HG03108 (cell line): ENCODE measurements around the gene CTR9.

Experiments used
- ATAC-seq: cut with Tn5 transposase; IDR thresholded peaks from one replicate; pipeline ENCODE4 v1.9.1; 2021; ENCODE audit warnings: moderate library complexity; ENCODE audit not compliant: unreplicated experiment

The CTR9 gene

DNA sequence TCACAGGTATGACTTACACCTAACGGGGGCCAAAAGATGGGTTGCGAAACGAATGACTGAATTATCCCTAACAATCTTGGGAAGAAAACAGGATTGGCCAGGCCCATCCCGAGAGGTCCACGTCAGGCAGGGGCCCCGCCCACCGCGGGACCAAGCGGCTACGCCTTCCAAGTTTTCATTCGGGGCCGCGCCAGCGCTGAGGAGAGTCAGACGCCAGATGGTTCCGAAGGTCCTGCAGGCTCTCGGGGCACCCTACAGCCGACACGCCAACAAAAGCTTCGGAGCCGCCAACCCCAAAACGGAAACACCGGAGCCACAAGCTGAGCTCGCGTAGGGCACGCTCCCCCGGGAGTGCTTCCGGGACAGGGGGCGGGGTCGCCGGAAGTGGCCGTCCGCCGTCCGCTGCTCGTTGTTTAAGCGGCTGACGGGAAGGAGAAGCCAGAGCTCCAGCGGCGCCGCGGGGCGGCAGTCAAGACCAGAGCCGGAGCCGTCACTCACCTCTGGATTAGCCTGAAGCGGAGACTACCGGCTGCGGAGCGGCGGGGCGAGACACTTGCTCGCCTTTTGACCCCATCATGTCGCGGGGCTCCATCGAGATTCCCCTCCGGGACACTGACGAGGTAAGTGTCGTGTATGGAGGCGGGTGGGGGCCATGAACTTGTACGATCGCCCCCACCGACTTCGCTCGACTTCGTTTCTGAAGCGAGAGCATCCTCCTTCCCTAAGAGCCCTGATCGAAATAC is at the start of gene CTR9:
CTR9 (plus strand) TSS at position 409 of the 743 bp plus-strand sequence; CDS start at position 576, 167 bp downstream.
- peak; percentile 93 for ATAC-seq

DNA sequence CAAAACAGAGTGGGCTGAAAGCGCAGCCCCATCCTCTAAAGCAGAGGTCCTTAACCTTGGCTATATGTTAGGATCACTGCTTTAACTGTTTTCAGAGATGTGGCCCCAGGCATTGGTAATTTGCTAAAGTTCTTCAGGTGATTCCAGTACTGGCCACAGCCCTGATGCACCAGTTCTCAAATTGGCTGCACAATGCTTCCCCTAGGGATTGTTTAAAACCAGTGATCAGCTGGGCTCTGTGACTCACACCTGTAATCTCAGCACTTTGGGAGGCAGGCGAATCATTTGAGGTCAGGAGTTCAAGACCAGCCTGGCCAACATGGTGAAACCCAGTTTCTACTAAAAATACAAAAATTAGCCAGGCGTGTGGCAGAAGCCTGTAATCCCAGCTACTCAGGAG is 49.1 kb upstream of the CTR9 start:
- no peak for ATAC-seq

DNA sequence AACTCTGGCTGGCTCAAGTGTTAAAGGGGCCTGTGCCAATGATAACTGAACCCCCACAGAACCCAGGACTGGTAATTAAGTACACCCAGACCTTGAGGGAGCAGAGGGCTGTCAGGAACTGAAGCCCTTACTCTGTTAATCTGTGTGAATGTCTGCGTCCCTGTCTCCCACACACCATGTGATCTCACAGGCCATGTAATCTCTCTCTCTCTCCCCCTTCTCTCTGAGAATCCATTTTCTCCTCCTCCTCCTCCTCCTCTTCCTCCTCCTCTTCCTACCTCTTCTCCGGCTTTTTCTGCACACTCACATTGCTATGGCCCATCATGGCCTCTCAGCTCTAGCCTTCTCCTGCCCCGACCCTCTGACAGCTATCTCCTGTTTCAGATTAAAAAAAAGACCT is 42.9 kb upstream of the CTR9 start:
- ATAC-seq: no peak

DNA sequence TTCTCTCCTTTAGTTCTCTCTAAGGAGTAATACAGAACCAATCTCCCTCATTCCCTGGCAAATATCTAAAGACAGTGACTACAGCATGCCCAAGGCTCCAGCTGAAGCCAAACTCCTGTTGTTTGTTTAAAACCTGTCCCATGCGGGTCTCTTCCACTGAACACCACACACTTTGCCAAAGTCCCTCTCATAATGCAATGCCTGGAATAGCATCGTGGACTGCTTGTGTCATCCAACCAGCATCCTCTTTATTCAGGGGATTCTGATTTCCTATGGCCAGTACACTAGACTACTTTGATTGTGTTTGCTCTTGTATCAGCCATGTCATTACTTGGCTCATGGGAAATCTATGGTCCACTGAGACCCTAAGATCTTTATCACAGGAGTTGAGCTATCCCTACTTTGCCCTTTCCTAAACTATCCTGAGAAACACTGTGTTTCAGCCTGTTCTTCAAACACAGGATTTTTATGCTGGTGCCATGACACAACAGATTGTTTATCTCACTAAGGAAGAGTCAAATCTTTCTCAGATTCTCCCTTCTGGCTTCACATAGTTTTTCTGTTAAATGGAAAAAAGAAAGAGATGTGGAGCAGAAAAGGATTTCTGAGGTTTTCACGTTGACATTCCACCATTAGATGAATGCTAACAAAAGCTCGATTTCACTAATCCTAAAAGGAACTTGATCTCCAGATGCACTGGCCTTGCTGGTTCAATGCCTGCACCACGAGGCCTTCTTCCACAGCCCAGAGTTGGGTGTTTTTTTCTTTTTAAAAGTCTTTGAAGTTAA is 41.6 kb upstream of the CTR9 start:
- ATAC-seq: no peak

DNA sequence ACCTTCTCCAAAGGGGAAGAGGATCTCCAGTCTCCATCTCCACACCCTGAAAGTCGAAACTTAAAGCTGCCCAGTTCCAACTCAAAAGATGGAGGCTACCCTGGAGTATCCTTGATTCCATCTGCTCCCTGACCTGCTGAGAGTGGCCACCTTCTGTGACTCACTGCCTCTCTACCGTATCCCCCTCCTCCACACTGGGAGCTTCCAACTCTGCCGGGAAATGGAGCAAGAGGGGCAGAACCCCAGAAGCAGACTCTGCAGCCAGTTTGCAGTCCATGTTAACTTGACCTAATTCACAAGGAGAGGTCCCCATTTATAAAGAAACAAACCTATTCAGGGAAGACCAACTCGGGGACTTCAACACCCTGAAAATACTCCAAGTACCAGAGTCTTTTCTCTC is 35.5 kb upstream of the CTR9 start:
- no peak for ATAC-seq

DNA sequence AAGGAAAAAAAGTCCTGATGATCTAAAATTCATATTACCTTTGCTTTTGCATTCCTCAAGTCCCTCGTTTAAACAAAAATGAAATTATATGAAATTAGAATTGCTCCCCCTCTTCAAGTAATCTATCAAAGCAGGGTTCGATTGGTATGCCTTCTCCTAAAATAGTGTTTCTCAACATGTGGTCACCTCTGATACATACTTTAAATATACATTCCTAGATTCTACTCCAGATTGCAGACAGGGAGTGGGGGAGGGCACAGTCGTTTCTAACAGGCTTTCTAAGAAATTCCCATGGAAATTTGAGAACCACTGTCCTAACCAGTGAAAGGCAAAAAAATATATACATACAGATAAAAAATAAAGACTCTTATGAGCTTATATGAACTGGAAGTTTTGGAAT is 34.9 kb upstream of the CTR9 start:
- ATAC-seq: no peak

DNA sequence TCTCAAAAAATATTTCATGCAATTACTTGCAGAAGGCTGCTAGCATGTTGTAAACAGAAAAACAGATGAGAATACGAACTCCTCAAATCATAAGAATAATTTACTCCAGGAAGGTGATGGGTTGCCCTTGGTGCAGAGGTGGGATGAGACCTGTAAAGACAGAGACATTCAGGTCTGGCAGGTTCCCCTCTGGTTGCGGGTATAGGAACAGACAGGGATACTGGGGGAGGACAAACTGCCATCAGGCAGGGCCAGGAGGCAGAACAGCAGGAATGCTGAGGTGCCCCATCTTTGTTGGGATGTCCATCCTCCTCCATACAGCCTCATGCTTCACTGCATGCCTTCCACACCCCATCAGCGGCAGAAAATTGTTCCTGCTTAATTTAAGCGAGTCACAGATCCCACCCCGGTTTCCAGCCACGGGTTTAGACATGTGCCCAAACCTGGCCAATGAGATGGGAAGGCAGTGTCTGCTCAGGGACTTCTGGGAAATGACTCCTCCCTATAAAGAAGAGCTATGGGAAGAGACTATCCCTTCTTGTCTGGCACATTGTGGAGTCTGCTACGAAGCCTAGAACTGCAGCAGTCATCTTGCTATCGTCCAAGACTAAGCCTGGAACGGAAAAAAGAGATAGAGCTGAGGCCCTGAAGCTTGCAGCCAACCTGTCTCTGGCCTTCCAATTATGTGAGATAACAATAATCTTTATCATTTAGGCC is 34.3 kb upstream of the CTR9 start:
- ATAC-seq: no peak

DNA sequence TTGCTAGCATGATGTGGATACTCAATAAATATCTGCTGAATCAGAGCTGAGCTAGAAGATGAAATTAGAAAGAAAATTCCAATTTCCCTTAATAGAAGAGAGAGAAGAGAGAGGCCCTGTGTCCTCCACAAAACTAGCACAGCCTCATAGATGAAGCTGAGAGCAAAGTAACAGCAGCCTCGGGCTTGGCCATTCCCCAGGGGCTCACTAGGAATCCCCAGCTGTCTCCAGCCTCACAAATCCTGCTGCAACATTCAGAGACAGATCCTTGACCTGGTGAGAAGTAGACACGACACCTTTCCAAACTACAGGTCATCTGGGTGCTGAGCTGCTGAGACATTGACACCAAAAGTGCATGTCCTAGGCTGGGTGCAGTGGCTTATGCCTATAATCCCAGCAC is 31.4 kb upstream of the CTR9 start:
- no peak for ATAC-seq

DNA sequence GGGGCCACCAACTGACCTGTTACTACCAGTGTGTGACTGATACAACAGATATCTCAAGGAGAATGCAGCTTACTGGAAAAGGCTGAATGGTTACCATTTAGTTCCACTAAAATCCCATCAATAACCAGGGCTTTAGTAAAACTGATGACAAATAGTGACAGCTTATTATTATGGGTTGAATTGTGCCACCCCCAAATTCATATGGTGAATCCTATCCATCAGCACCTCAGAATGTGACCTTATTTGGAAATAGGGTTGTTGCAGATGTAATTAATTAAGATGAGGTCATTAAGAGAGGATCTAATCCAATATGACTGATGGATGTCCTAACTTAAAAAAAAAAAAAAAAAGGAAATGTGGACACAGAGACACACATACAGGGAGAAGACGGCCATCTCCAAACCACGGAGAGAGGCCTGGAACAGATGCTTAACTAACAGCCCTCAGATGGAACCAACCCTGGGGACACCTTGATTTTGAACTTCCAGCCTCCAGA is 30.1 kb upstream of the CTR9 start:
- ATAC-seq: no peak

DNA sequence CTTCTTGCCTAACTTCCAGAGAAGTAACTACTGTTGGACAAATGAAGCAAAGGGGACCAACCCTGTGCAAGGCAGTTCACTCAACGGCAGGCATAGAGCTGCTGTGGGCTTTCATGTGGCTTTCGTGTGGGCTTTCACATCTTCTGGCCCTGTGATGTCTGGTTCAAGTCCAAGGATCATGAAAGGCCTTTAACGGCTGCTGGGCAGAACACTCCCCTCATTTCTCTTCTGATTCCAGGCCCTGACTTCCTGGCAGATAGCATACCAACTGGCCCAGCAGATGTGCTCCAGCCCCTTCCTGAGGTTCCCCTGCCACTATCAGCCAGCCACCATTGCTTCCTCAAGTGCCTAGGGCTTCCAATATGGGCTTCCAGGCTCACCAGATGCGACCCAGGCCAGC is 28.7 kb upstream of the CTR9 start:
- no peak for ATAC-seq

DNA sequence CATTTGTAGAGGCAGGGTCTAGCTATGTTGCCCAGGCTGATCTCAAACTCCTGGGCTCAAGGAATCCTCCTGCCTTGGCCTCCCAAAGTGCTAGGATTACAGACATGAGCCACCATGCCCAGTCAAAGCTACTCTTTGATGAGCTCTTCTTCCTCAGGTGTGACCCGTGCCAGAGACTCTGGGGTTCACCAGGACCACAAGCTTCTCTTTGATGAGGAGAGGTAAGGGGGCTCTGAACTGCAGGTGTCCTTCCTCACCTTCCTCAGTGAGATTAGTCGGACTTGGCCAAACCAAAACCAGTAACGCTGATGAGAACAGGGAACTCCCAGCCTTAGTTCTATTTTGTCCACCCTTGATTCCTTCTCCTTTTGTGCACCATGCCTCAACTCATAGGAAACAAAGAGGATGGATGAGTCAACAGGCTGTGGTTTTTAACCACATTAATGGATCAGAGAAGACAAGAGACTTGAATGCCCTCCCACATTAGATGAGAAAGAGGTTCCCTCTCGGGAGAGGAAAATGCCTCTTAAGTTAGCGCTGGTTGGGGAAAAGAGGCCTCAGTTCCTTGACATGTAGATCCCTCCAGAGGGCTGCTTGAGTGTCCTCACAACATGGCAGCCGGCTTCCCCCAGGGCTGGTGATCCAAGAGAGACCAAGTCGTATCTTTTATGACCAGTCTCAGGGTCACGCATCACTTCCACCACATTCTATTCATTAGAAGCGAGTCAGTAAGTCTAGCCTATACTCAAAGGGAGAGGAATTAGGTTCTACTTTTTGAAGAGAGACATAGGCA is 25.7 kb upstream of the CTR9 start:
- ATAC-seq: no peak

DNA sequence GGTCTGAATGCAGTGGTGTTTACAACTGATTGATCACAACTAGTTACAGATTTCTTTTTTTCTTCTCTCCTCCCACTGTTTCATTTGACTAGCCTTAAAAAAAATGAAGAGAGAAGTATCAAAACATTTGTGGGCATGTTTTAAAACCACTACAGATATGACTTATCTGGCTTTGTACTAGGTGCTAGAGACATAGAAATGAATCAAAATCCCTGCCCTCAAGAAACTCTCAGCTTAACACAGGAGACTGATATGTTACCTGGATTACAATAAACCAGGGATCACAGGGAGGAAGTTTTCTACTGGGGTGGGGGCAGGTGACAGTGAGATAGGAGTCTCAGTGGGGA is 25.2 kb upstream of the CTR9 start:
- no peak for ATAC-seq

DNA sequence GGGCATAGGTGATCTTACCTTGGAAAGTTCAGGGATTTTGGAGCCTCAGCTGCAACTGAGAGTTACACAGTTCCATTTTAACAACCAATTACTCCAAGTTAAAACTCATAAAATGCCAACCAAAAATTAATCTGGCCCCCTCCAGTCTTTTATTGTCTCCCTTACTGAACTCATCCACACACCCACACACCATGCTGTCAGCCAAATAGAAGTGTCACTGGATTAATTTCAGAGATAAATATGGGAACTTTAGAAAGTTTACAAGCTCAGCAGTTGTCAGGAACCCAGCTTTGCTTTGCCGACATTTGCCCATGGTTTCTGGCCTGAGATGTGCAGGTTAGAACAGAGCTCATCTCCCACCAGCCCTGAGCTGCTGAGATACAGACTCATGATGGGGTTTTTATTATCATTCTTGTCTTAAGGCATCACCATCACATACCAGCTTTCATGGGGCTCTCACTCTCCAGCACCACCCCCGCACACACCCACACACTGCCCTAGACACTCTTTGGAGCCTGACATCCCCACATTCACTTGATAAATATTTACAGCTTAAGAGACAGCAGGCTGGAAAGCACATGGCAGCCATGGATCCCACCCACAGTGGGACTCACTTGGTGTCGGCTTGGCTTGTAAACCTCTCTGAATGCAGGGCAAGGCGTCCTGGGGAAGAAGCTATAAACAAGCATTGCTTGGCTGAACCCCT is 23.7 kb upstream of the CTR9 start:
- no peak for ATAC-seq

DNA sequence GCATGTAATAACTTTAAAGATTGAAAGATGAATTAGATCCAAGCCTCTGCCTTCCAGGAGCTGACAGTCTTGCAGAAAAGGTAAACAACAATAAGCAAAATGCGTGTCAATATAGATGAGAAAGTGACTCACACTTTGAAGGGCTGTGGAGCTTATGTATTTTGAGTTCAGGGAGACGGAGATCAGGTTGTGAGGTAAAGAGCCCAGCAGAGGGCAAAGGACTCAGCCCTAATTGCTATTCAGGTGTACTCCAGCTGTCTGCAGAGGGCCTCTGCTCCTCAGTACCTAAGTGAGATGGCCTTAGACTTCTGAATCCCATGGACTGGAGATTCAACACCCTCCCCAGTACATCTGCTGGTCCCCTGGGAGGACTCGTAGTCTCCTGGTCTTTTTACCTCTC is 22.9 kb upstream of the CTR9 start:
- ATAC-seq: no peak

DNA sequence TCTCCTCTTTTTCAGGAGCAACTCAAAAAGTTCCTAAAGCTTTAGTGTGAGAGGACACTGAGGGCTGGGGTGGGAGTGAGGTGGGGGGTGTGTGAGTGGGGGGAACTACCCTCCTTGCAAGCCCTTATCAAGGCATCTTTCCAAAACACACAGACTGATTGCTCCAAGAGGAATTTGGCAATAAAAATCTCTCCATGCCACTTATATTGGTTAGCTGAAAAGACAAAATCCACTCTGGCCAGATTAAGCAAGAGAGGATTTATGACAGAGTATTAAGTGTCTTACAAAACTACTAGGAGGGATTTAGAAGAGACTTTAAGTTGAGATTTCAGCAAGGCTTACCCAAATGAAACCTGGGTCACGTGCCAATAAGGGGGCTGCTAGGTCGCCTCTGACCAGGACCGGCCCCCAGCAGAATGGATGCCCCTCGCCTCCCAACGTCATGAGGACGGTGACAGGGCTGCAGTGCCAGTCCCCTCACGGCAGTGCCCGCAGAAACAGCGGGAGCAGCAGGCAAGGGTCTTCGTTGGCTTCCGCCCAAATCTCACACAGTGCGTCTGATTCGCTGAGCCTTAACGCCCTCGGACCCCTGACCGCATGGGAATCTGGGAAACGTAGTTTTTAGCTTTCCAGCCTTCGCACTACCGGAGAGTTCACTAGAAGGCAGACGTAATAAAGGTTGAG is 22.1 kb upstream of the CTR9 start:
- ATAC-seq: no peak

DNA sequence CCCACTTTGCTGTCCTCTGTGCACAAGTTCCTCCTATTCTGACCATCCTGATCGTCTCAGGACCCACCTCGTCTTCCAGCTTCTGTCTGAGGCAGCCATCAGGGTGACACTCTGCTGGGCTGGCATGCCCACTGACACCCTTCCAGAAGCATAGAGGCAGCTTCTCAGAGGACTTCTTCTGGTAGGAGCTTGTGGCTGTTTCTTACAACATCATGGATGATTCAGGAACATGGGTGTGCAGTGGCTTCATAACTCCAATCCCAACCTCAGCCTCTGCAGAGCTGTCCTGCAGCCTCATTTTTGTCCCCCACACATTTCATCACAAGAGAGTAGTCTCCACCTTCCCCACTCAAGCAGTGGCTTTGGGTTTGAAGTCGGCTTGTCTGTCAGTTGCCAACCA is 20.9 kb upstream of the CTR9 start:
- no peak for ATAC-seq

DNA sequence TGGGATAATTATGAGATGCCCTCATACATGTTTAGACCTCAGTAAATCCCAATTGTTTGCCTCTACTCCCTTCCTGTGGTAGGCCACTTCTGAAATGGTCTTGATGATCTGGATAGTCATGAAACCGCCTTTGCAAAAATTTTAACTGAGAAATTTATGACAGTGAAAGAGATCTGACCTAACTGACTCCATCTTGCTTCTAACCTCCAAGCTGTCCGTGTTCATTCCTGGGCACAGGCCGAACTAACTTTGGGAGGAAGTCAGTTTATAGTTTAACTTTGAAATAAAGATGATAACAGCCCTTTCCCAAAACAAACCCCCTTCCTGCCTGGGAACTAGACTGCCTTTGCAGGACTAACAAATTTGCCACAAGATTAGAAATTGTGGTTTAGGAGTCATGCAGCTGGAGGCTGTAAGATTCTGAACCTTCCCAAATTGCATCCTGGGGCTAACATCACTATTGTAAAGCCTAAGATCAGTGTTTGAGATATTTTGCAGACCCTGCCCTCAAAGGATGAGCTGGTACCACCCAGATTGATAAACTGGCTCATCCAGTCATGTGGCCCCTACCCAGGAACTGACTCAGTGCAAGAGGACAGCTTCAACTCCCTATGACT is 19.9 kb upstream of the CTR9 start:
- ATAC-seq: no peak

DNA sequence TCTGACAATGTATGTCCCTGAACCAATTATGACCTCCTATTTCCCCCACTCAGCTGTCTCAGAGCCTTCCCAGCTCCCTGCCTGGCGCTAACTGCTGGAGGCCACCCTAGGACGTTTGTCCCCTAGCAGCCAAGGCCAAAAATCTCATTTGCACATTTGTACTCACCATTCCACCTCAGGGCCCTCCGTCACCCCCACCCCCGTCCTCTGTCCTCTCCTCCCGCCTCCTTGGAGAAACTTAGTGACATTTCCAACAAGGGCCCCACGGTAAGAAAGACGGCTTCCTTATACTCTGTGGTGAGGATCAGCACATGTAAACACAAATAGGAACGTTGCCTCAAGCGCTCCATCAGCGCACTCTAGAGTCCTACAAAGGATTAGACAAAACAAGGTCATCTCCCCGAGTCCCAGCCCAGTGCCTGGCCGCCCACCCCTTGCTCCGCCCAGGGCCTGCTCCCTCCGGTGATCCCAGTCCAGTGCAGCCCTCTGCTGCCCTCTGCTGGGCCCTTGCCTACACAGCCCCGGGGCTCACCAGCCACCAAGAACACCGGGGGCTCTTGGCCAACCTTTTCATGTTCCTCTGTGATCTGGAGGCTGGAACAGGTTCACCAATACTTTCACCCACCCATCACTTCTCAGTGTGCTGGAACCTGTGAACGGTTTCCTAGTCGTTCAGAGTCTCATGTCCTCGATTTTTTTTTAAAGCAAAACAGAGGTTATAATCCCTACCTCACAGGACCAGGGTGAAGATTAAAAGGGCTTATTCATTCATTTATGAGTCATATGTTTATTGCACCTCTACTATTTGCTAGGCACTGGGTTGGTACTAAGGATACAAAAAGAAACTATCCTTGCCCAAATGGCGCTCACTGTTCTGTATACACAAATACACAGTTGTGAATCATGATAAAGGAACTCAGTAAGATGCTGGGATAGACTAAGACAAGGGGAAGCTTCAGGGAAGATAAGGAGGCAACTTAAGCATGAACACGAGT is 15.3 kb upstream of the CTR9 start:
- ATAC-seq: peak; percentile 94
